Panc1 (cell line): ENCODE measurements around the gene CLEC18C. TPM values are rescaled to one million over a fixed set of nuclear protein-coding genes. Genes with fewer than 3 reads are reported as not detected.
"Not testable (repeated sequence)": the region's sequence is repeated elsewhere in the genome, so short reads cannot be mapped to it uniquely, and the experiment has no call there.

ENCODE experiments used
- ATAC-seq: fragments of 200-7000 bp; cut with Tn5 transposase; 2 replicates; pipeline ENCODE4 v1.9.1; 2020; ENCODE audit warnings: mild to moderate bottlenecking, moderate library complexity
- BruUV-seq: library from RNA; stranded (reverse); fragments of 400-500 nt; replicated peaks from 2 replicates; lab custom pipeline; 2021; lab: Mats Ljungman, UMichigan
- CTCF ChIA-PET: fragments of 300-600 bp; sonication (Branson Sonifier 250); formaldehyde crosslinking; loops from one replicate; lab custom pipeline; 2022; ENCODE audit warnings: antibody characterized with exemption; lab: Charles Lee
- POLR2A ChIA-PET: fragments of 300-600 bp; sonication (Branson Sonifier 250); formaldehyde crosslinking; loops from one replicate; lab custom pipeline; 2022; ENCODE audit warnings: antibody characterized with exemption; lab: Charles Lee
- DNase-seq: peaks from one replicate; pipeline ENCODE4 v3.0.0-alpha.2; 2010; ENCODE audit warnings: low read depth, low spot score
- H3K27ac ChIP-seq: 2 replicates; pipeline ENCODE4 v1.5.1; 2011; ENCODE audit warnings: mild to moderate bottlenecking, low read length, inconsistent platforms
- H3K27me3 ChIP-seq: fragments of 200-500 bp; sonication (Bioruptor generic); 2 replicates; pipeline ENCODE4 v1.6.0; 2014; ENCODE audit warnings: low read length, inconsistent platforms; ENCODE audit not compliant: control insufficient read depth, insufficient read depth
- H3K36me3 ChIP-seq: fragments of 200-500 bp; sonication (Bioruptor generic); 2 replicates; pipeline ENCODE4 v1.5.1; 2014; ENCODE audit warnings: inconsistent platforms, mild to moderate bottlenecking, low read length, moderate library complexity; ENCODE audit not compliant: control insufficient read depth, insufficient read depth
- H3K4me1 ChIP-seq: 2 replicates; pipeline ENCODE4 v1.5.1; 2011; ENCODE audit warnings: inconsistent platforms, mild to moderate bottlenecking, low read length, moderate library complexity; ENCODE audit not compliant: control insufficient read depth, insufficient read depth
- H3K4me3 ChIP-seq, 2 experiments: 2 replicates each; pipeline ENCODE4 v1.5.1; 2011 to 2012; ENCODE audit warnings: low read depth in 2 of 2, low read length in 2 of 2, mild to moderate bottlenecking in 2 of 2, inconsistent platforms in 1 of 2, moderate library complexity in 1 of 2
- H3K9me3 ChIP-seq: fragments of 200-500 bp; sonication (Bioruptor generic); 2 replicates; pipeline ENCODE4 v1.5.1; 2014; ENCODE audit warnings: low read depth, mild to moderate bottlenecking, inconsistent platforms, low read length, moderate library complexity; ENCODE audit not compliant: control insufficient read depth, insufficient read depth
- in situ Hi-C: cut with HindIII; loops from 2 replicates; pipeline ENCODE4 v1.10.0; 2016; ENCODE audit warnings: low sequenced_read_pairs, low pct_unique_long_range_greater_than_20kb
- intact Hi-C: fragments of 100-400 bp; cut with micrococcal nuclease; formaldehyde crosslinking; loops from one replicate; pipeline ENCODE4 v1.10.0; 2022; ENCODE audit not compliant: unreplicated experiment
- total RNA-seq: library from RNA; stranded (reverse); gene quantifications from one replicate; pipeline ENCODE4 v1.2.1, GENCODE V29; 2021; ENCODE audit not compliant: unreplicated experiment

CLEC18C gene
- total RNA-seq, 1 experiment from 2014 or later = not detected

DNA sequence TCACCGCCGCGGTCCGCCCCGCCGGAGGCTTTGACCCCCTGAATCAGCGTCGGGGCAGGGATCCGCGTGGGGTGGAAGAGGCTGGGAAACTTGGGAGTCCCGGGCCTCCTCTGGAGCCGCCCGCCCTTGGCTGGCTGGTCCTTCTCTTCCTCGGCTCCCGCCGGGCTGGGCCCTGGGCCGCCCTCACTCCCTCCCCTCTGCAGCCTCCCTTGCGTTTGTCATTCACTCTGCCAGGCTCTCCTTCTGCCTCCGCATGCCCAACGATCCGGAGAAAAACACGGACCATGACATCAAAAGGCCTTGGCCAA is 15.0 kb downstream of the CLEC18C start:
- CTCF ChIA-PET, H3K27ac ChIP-seq, POLR2A ChIA-PET, H3K27me3 ChIP-seq, DNase-seq, H3K36me3 ChIP-seq, H3K4me1 ChIP-seq, H3K9me3 ChIP-seq, BruUV-seq, intact Hi-C loops, in situ Hi-C loops: not testable (repeated sequence)
- H3K4me3 ChIP-seq = peak overlapping the region in 1 of 2 experiments; percentile 9; a peak in 1 of 4 replicates
- ATAC-seq = peak; percentile 79

- H3K36me3 ChIP-seq, DNase-seq, H3K27ac ChIP-seq, POLR2A ChIA-PET, CTCF ChIA-PET, BruUV-seq, H3K9me3 ChIP-seq, H3K4me1 ChIP-seq, in situ Hi-C loops, intact Hi-C loops, H3K27me3 ChIP-seq, H3K4me3 ChIP-seq, ATAC-seq: not testable (repeated sequence)
Observed at GRCh38 chr16:70190574-70190973, 17.0 kb downstream of the CLEC18C start.

- POLR2A ChIA-PET, intact Hi-C loops, BruUV-seq: not testable (repeated sequence)
Observed at GRCh38 chr16:70196683-70197300, 23.2 kb downstream of the CLEC18C start.

GRCh38 chr16:70197611-70198010 is 24.0 kb downstream of the CLEC18C start:
- H3K9me3 ChIP-seq, BruUV-seq, H3K4me1 ChIP-seq, H3K36me3 ChIP-seq, in situ Hi-C loops, CTCF ChIA-PET, H3K27me3 ChIP-seq, H3K27ac ChIP-seq, POLR2A ChIA-PET, DNase-seq, H3K4me3 ChIP-seq, intact Hi-C loops: not testable (repeated sequence)
- ATAC-seq = peak; percentile 47; the same call in 1 of the 2 replicates

More at GRCh38 chr16:70196683-70197300, 23.2 kb downstream of the CLEC18C start:
- H3K27ac ChIP-seq, H3K4me3 ChIP-seq, H3K36me3 ChIP-seq, H3K27me3 ChIP-seq, H3K4me1 ChIP-seq, DNase-seq, H3K9me3 ChIP-seq, in situ Hi-C loops, CTCF ChIA-PET: not testable (repeated sequence)
- peak; percentile 59 for ATAC-seq

- in situ Hi-C loops, CTCF ChIA-PET, DNase-seq, H3K27ac ChIP-seq, H3K27me3 ChIP-seq, BruUV-seq, POLR2A ChIA-PET, H3K4me3 ChIP-seq, H3K9me3 ChIP-seq, H3K36me3 ChIP-seq, H3K4me1 ChIP-seq, ATAC-seq, intact Hi-C loops: not testable (repeated sequence)
Observed at GRCh38 chr16:70198230-70198629, 24.6 kb downstream of the CLEC18C start.

DNA sequence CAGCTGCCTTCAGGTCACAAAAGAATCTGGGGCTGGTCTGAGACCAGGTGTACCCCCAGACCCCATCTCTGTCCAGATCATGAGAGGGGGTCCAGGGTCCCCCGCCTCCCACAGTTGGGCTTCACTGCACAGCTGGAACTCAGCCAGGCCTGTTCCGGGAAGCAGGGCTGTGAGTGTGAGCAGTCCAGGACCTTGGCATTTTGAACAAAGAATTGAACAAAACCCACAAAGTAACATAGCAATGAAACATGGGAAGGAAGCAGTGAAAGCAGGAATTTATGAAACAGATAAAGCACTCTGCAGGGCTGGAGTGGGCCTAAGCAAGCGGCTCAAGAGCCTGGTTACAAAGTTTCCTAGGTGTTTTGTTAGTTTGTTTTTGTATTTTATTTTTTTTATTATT is 25.1 kb downstream of the CLEC18C start:
- intact Hi-C loops, H3K36me3 ChIP-seq, H3K27me3 ChIP-seq, H3K27ac ChIP-seq, CTCF ChIA-PET, H3K4me3 ChIP-seq, DNase-seq, H3K4me1 ChIP-seq, BruUV-seq, POLR2A ChIA-PET, in situ Hi-C loops, H3K9me3 ChIP-seq, ATAC-seq: not testable (repeated sequence)

GRCh38 chr16:70199170-70199569 is 25.6 kb downstream of the CLEC18C start:
- in situ Hi-C loops, POLR2A ChIA-PET, H3K4me1 ChIP-seq, H3K4me3 ChIP-seq, H3K9me3 ChIP-seq, H3K27me3 ChIP-seq, BruUV-seq, H3K27ac ChIP-seq, DNase-seq, intact Hi-C loops, ATAC-seq, H3K36me3 ChIP-seq, CTCF ChIA-PET: not testable (repeated sequence)
